ENCODE results near the gene WIPF3.

DNA sequence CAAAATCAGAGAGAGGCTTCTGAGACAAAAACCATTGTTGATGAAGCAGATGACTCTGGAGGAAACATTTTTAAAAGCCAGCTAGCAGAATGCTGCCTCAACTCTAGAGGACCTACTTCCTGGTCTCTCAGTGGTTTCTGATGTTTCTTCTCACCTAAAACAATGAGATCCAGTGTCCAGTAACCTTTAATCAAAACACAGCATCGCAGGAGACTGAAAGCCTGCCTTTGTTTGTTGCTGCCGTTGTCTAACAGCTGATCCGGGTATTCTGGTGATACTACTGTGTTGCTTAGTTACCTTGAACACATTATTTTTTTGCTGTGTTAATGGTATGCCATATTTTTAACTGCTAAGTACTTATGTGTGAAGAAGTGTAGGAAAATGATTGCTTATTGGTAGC, 70.9 kb downstream of the WIPF3 start:
- TF ChIP-seq CTCF (IDR thresholded peaks at IDR 0.05; ENCODE audit: insufficient read depth, low read length) (no peak), SPI1 (IDR thresholded peaks at IDR 0.05; ENCODE audit: borderline replicate concordance, low read depth) (no peak), REST (IDR thresholded peaks at IDR 0.05; ENCODE audit: insufficient replicate concordance, low read depth) (no peak), POLR2AphosphoS5 (IDR thresholded peaks at IDR 0.05; ENCODE audit: low read depth) (no peak)

Data from HL-60 (cell line).